ENCODE measurements around the gene TLR6.

TLR6 gene

GRCh38 chr4:38867478-38868058 is 11.0 kb upstream of the TLR6 start, which contains the start of gene FAM114A1:
FAM114A1 (plus strand) TSS chr4:38867806; CDS start chr4:38878079, 10,273 bp downstream.
- DNase-seq (ENCODE audit: low spot score), result peak; percentile 83

DNA sequence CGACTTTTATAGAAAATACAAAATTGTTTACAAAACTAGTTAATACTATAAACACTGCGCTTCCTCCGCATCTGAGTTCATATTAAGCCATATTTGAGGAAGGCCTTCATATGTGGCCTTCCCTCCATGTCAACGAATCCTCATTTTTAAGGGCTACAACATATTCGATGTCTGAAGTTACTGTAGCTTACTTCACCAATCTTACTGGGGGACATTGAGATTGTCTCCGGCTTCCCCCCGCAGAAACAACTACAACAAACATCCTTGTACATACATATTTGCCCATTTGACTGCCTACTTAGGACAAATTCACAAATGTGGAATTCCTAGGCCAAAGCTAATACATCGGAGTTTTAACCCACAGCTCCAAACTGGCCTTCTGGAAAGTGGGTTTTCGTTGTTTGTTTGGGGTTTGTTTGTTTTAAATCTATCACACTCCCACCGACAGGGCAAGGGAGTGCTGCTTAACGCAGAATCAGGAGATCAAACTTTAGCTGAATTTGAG is 10.4 kb upstream of the TLR6 start:
- peak; percentile 42 for DNase-seq (ENCODE audit: low spot score)

GRCh38 chr4:38865445-38865844 is 8.8 kb upstream of the TLR6 start:
- no peak for DNase-seq (ENCODE audit: low spot score)

GRCh38 chr4:38861791-38862190 is 5.2 kb upstream of the TLR6 start:
- DNase-seq (ENCODE audit: low spot score), result no peak

- DNase-seq (ENCODE audit: low spot score), result no peak
Measured at GRCh38 chr4:38860788-38861424, 4.3 kb upstream of the TLR6 start.

- DNase-seq (ENCODE audit: low spot score), result no peak
Measured at GRCh38 chr4:38859501-38859900, 2.9 kb upstream of the TLR6 start.

GRCh38 chr4:38858097-38858420 is 1.4 kb upstream of the TLR6 start:
- no peak for DNase-seq (ENCODE audit: low spot score)

GRCh38 chr4:38857354-38858096 is 908 bp upstream of the TLR6 start:
- peak; percentile 68 for DNase-seq (ENCODE audit: low spot score)

GRCh38 chr4:38856046-38856445 is 571 bp downstream of the TLR6 start:
- peak; percentile 20 for DNase-seq (ENCODE audit: low spot score)

- no peak for DNase-seq (ENCODE audit: low spot score)
Measured at GRCh38 chr4:38855466-38855865, 1.2 kb downstream of the TLR6 start.

DNA sequence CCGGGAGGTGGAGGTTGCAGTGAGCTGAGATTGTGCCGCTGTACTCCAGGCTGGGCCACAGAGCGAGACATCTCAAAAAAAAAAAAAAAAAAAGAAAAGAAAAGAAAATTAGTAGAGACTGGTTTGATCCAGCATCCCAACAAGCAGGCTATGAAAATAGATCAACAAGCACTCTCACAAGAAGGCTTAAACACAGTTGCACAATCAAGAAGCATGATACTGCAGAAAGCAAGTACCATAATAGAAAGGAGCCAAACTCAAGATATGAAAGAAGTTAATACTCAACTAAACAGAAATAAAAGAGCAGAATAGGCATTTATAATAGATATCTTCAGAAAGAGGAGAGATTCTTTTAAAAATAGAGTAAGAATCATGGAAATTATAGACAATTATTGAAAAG is 10.6 kb downstream of the TLR6 start:
- no peak for DNase-seq (ENCODE audit: low spot score)

DNA sequence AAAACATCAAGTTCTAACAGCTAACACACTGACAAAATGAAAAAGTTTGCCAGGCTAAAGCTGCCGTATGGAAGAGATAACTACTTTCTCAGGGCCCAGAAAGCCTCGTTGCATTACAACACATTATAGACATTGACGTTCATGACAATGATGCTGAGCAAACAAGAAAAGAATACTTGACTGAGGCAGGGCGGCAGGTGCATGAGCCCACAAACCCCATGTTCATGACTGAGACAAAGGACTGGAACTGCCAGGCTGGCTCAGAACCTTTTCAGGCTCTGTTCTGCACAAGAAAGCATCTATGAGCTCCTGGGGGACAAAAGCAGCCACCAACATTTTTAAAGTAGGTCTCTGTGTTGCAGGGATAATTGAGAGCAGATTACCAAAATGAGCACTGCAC is 13.6 kb downstream of the TLR6 start:
- no peak for DNase-seq (ENCODE audit: low spot score)

DNA sequence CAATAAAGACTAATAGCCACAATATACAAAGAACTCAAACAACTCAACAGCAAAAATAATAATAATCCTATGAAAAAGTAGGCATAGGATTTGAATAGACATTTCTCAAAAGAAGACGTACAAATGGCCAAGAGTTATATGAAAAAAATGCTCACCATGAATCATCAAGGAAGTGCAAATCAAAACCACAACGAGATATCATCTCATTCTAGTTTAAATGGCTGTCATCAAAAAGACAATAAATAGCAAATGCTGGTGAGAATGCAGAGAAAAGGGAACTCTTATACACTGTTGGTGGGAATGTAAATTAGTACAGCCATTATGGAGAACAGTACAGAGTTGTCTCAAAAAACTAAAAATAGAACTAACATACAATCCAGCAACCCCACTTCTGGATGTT is 18.8 kb downstream of the TLR6 start:
- no peak for DNase-seq (ENCODE audit: low spot score)

DNA sequence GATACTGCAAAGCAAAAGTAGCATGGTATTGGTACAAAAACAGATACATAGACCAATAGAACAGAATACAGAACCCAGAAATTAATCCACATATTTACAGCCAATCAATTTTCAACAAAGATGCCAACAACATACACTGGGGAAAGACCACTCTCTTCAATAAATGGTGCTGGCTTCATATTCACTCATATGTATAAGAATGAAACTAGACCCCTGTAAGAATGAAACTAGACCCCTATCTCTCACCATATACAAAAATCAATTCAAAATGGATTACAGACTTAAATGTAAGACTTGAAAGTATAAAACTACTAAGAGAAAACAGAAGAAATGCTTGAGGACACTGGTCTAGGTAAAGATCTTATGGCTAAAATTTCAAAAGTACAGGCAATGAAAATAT is 19.3 kb downstream of the TLR6 start:
- DNase-seq (ENCODE audit: low spot score), result no peak

DNA sequence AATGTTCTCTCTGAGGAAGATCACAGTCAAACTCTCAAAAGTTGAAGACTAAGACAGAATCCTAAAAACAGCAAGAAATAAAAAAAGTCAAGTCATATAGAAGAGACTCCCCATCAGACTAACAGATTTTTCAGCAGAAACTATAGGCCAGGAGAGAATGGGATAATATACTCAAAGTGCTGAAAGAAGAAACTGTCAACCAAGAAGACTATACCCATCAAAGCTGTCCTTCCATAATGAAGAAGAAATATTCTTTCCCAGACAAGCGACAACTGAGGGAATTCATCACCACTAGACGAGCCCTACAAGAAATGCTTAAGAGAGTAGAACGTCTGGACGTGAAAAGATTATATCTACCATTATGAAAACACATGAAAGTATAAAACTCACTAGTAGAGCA is 22.0 kb downstream of the TLR6 start:
- no peak for DNase-seq (ENCODE audit: low spot score)

GRCh38 chr4:38832624-38833528 is 23.7 kb downstream of the TLR6 start:
- no peak for DNase-seq (ENCODE audit: low spot score)

GRCh38 chr4:38832206-38832605 is 24.4 kb downstream of the TLR6 start:
- DNase-seq (ENCODE audit: low spot score), result no peak

DNA sequence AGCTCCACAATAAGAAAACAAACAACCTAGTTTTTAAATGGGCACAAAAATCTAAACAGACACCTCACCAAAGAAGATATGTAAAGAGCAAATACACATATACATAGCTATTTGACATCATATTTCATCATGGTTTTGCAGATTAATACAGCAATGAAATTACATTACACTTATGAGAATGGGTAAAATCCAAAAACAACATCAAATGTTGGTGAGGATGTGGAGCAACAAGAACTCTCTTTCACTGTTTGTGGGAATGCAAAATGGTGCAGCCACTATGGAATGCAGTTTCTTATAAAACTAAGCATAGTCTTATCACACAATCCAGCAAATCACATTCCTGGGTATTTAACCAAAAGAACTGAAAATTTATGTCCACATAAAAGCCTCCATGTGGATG is 25.0 kb downstream of the TLR6 start:
- DNase-seq (ENCODE audit: low spot score), result no peak

DNA sequence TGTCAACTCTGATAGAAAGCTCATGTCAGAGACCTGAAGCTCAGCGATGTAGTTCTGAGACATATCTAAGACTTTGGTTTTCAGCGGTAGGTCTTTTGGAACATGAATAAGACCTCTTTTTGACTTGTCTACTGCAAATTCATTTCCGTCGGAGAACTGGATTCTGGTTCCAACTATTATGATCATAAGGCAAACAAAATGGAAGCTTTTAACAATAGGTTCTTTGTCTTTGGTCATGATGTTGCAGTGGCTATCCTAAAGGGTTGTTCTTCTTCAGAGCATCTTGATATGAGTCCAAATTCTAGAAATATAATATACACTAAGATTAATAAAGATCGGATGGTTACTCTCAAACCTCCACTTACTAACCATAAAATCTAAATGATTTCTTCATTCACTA is 27.4 kb downstream of the TLR6 start:
- DNase-seq (ENCODE audit: low spot score), result no peak

DNA sequence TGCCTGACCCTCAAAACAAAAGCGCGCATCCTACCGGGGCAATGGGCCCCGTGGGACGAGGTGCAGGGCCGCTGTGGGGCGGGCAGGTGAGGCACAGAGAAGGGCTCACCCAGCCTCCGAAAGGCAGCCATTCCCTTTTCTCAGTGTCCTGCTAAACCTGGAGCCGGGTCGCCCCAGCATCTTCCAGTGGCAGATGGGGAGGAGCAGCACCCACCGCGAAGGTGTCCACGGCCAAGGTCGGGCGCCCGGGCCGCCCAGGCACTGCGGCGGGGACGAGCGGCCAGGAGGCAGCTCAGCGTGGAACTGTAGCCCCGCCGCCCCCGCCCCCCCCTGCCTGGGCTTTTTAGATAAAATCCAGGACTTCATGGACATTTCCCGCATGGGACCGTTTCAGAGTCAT is 32.9 kb downstream of the TLR6 start:
- DNase-seq (ENCODE audit: low spot score), result no peak

- no peak for DNase-seq (ENCODE audit: low spot score)
Measured at GRCh38 chr4:38822748-38823303, 33.8 kb downstream of the TLR6 start.

DNA sequence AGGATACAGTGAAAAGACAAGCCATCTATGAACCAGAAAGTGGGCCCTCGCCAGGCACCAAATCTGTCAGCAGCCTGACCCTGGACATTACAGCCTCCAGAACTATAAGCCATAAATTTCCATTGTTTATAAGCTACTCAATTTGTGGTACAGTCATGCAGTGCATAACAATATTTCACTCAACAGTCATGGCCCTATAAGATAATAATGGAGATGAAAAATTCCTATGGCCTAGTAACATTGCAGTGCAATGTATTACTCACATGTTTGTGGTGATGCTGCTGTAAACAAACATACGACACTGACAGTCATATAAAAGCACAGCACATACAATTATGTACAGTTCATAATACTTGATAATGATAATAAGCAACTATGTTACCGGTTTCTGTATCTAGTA is 34.9 kb downstream of the TLR6 start:
- no peak for DNase-seq (ENCODE audit: low spot score)
